T-helper 2 cell treated with Interferon-gamma antibody and Interleukin-4, amounts not matched to agents 5 μg/mL and 100 μg/mL, for 36 hours (primary cell): ENCODE measurements around the gene EDDM13.

Experiments used
- DNase-seq: peaks from one replicate; pipeline ENCODE4 v3.0.0; 2021; ENCODE audit warnings: low spot score
- H3K27ac Mint-ChIP-seq: one replicate; pipeline ENCODE4 v1.8.0; 2021; ENCODE audit warnings: mild to moderate bottlenecking, mixed read lengths
- H3K27me3 Mint-ChIP-seq: one replicate; pipeline ENCODE4 v1.8.0; 2021; ENCODE audit warnings: low read depth, mixed read lengths
- H3K36me3 Mint-ChIP-seq: one replicate; pipeline ENCODE4 v1.8.0; 2021; ENCODE audit warnings: low read depth, mixed read lengths
- H3K4me1 Mint-ChIP-seq: one replicate; pipeline ENCODE4 v1.8.0; 2021; ENCODE audit warnings: low read depth, mixed read lengths
- H3K4me3 Mint-ChIP-seq: one replicate; pipeline ENCODE4 v1.8.0; 2022; ENCODE audit warnings: mild to moderate bottlenecking, moderate library complexity, mixed read lengths
- H3K9me3 Mint-ChIP-seq: one replicate; pipeline ENCODE4 v1.8.0; 2021; ENCODE audit warnings: mixed read lengths

Gene EDDM13

DNA sequence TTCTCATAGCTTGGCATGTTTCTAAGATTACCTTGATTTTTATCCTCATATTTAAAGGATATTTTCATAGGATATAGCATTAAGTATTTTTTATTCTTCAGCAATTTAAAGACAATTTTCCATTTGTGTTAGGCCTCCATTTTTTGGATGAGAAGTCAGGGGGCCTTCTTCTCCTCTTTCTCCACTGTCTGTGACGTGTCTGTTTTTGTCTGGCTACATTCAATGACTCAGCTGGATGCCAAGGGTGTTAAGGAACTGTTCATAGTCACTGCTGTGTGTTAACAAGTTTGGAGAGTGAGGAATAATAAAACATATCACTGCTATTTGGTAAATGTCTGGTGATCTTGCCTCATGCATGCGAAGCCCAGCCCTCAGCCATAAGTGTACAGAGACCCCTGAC lies 84.4 kb downstream of the EDDM13 start:
- no peaks in the 10 kb centered on the region for H3K4me1 Mint-ChIP-seq
- H3K4me3 Mint-ChIP-seq: no peak overlapping the region
- no peaks in the 10 kb centered on the region for H3K27me3 Mint-ChIP-seq
- no peaks in the 10 kb centered on the region for H3K36me3 Mint-ChIP-seq
- peaks cover 42% of the 10 kb centered on the region for H3K9me3 Mint-ChIP-seq
- no peak for DNase-seq
- H3K27ac Mint-ChIP-seq: no peak overlapping the region
